GM12891 (cell line): ENCODE results near the gene ZNF668.
A peak's percentile ranks its signal among the peaks of the same experiment; 100 is the strongest.

Experiments
- POLR2A ChIP-seq: IDR thresholded peaks from 2 replicates; pipeline ENCODE4 v1.6.1; 2011; ENCODE audit warnings: low read depth, low read length, control low read depth
- POLR2AphosphoS5 ChIP-seq: IDR thresholded peaks from 2 replicates; pipeline ENCODE4 v1.6.1; 2011; ENCODE audit warnings: low read depth, low read length, control low read depth

DNA sequence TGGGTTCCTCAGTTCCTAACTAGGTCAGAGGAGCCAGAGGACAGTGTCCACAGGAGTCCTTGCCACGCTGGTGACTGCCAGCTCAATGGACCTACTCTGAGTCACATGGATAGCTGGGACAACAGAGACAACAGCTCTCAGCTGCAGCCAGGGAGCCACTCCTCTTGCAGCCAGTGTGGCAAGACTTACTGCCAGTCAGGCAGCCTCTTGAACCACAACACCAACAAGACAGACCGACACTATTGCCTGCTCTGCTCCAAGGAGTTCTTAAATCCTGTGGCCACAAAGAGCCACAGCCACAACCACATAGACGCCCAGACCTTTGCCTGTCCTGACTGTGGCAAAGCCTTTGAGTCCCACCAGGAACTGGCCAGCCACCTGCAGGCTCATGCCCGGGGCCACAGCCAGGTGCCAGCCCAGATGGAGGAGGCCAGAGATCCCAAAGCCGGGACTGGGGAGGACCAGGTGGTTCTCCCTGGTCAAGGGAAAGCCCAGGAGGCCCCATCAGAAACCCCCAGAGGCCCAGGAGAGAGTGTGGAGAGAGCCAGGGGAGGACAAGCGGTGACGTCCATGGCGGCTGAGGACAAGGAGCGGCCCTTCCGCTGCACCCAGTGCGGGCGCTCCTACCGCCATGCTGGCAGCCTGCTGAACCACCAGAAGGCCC, 6.8 kb upstream of the ZNF668 start:
- TF ChIP-seq POLR2A (no peak; the same call in 1 of the 2 replicates), POLR2AphosphoS5 (peak; percentile 18; the same call in 1 of the 2 replicates)
